GM10248 (cell line): Measurements from ENCODE around the gene SCFD2.

Experiments used
- CTCF ChIA-PET: fragments of 300-600 bp; sonication (Branson Sonifier 250); formaldehyde crosslinking; extraction: SDS; loops from one replicate; lab custom pipeline; 2021; ENCODE audit warnings: antibody characterized with exemption; lab: Yijun Ruan, JAX
- POLR2A ChIA-PET: fragments of 350-650 bp; sonication (Branson Sonifier 250); formaldehyde crosslinking; extraction: SDS; loops from one replicate; lab custom pipeline; 2020; ENCODE audit warnings: antibody characterized with exemption; lab: Yijun Ruan, JAX
- DNase-seq: peaks from one replicate; pipeline ENCODE4 v3.0.0; 2012; ENCODE audit errors: extremely low spot score
- TF ChIP-seq, protein P1 (sequence below): IDR thresholded peaks from 2 replicates; pipeline ENCODE4 v1.5.1; 2012; ENCODE audit warnings: mild to moderate bottlenecking, low read depth; ENCODE audit errors: extremely low read depth, missing control alignments, control extremely low read depth

Gene SCFD2

DNA sequence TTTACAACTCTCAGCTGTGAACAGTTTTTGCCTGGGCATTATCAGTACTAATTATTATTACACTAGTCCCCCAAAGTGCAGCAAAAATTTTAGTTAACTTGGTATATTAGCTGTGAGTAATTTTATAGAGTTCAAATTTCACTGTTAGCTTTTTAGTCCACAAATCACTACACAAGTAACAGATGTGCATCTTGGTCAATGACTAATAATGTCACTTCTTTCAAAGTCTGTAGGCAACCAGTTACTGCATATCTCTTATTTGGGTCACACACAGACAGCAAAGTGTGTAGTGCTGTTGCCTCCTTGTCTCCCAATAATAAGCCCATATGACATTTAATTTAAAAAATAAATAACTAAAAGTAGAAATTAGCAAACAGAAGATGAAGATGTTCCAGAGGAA lies 159.9 kb downstream of the SCFD2 start:
- POLR2A ChIA-PET: no interaction called here
- CTCF ChIA-PET: interaction anchor here (1.6 kb wide), 1 partner anchor 10 kb away, joined by 4 read pairs; no protein-coding TSS in a partner anchor
- TF ChIP-seq, protein P1, sequence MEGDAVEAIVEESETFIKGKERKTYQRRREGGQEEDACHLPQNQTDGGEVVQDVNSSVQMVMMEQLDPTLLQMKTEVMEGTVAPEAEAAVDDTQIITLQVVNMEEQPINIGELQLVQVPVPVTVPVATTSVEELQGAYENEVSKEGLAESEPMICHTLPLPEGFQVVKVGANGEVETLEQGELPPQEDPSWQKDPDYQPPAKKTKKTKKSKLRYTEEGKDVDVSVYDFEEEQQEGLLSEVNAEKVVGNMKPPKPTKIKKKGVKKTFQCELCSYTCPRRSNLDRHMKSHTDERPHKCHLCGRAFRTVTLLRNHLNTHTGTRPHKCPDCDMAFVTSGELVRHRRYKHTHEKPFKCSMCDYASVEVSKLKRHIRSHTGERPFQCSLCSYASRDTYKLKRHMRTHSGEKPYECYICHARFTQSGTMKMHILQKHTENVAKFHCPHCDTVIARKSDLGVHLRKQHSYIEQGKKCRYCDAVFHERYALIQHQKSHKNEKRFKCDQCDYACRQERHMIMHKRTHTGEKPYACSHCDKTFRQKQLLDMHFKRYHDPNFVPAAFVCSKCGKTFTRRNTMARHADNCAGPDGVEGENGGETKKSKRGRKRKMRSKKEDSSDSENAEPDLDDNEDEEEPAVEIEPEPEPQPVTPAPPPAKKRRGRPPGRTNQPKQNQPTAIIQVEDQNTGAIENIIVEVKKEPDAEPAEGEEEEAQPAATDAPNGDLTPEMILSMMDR: no peak
- no peak for DNase-seq

GRCh38 chr4:53199356-53199755 lies 166.5 kb downstream of the SCFD2 start:
- ChIA-PET CTCF (interaction anchor here (0.8 to 2.9 kb wide), 9 partner anchors 9 to 1034 kb away, joined by 3 to 11 read pairs (median 3); no protein-coding TSS in a partner anchor), POLR2A (no interaction called here)

GRCh38 chr4:53197772-53198142 lies 168.1 kb downstream of the SCFD2 start:
- CTCF ChIA-PET: interaction anchor here (0.7 to 2.9 kb wide), 3 partner anchors 13 to 1036 kb away, joined by 3 to 11 read pairs (median 5); no protein-coding TSS in a partner anchor
- DNase-seq: no peak
- TF ChIP-seq, protein P1: no peak
- POLR2A ChIA-PET: no interaction called here

More at GRCh38 chr4:53199356-53199755, 166.5 kb downstream of the SCFD2 start:
- TF ChIP-seq, protein P1: no peak
- DNase-seq: no peak

- CTCF ChIA-PET: interaction anchor here (0.7 to 2.9 kb wide), 10 partner anchors 9 to 1037 kb away, joined by 3 to 11 read pairs (median 4); no protein-coding TSS in a partner anchor
- POLR2A ChIA-PET: no interaction called here
- TF ChIP-seq, protein P1: peak; percentile 65
- DNase-seq: peak; percentile 44
These were observed 168.7 kb downstream of the SCFD2 start for GRCh38 chr4:53196882-53197771.

DNA sequence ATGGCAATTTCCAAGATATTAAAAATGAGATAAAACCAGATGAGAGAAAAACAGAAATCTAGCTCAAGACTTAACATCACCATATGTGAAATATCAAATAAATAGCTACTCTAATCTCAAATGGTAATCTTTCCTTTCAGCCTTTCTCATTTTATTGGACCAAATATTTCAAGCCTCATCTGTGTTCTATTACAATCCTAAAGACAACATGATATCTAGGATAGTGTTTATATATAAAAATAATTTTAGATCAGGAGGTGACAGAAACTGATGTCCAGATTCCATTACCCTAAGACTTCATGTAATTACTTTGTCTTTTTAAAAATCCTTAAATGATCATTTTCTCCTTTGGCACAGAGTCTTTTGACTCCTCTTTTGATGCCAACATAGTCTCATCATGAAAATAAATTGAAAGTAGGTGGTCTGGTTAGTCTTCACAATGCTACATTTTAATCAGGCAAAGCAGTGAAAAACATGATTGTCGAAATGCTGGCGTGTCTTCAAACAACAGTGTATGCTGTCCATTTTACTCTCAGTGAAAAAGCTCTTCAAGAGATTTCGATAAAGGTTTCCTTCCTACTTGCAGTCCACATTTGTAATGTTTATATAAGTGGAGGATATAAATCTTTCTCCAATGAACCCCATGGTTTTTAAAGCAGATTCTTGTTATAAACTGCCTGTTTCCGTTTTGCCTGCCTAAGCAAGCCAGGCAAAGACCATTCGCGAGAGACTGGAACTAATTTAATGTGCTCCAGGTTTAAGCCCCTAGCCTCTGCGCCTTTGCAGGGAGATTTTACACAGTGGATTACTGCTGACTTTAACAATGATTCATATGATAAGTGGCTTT lies 169.8 kb downstream of the SCFD2 start:
- CTCF ChIA-PET: interaction anchor here (0.7 to 1.9 kb wide), 11 partner anchors 10 to 1038 kb away, joined by 3 to 11 read pairs (median 4); no protein-coding TSS in a partner anchor
- POLR2A ChIA-PET: no interaction called here
- no peak for DNase-seq
- TF ChIP-seq, protein P1: no peak

GRCh38 chr4:53194727-53195126 lies 171.1 kb downstream of the SCFD2 start:
- CTCF ChIA-PET: interaction anchor here (1.2 to 1.9 kb wide), 4 partner anchors 10 to 1039 kb away, joined by 3 to 7 read pairs (median 4); no protein-coding TSS in a partner anchor
- TF ChIP-seq, protein P1: no peak
- POLR2A ChIA-PET: no interaction called here
- DNase-seq: no peak
